ENCODE measurements around the gene PHRF1. TPM values are rescaled to one million over a fixed set of nuclear protein-coding genes. Genes with fewer than 3 reads are reported as not detected.

Gene PHRF1
- total and polyA plus RNA-seq, 2 donors from 2014 or later, result 7.5 to 30.9 TPM

GRCh38 chr11:539971-540481 is 36.2 kb upstream of the PHRF1 start:
- no peak overlapping the region for H3K9ac ChIP-seq (ENCODE audit: low read length in 3 of 3)
- no peaks in the 10 kb centered on the region for H3K36me3 ChIP-seq (ENCODE audit: control insufficient read depth in 2 of 3, insufficient read depth in 3 of 3, low read length in 3 of 3)
- TF ChIP-seq CTCF (IDR thresholded peaks at IDR 0.05; ENCODE audit: borderline replicate concordance, extremely low read depth, insufficient read depth), result no peak
- H3K4me1 ChIP-seq (ENCODE audit: control insufficient read depth in 2 of 3, insufficient read depth in 2 of 3, low read depth in 1 of 3, low read length in 3 of 3), result peaks cover 0 to 14% (median 0%) of the 10 kb centered on the region in 3 donors
- intact Hi-C loops (cut with DNase I), result no loop called here
- H3K9me3 ChIP-seq (ENCODE audit: control insufficient read depth in 2 of 3, insufficient read depth in 1 of 3, low read length in 3 of 3), result no peaks in the 10 kb centered on the region
- no peak overlapping the region for H3K27ac ChIP-seq (ENCODE audit: low read depth in 2 of 2, low read length in 2 of 2)
- FAIRE-seq (no peak), DNase-seq (peak in 1 of 5 donors; percentile 56)
- no peaks in the 10 kb centered on the region for H3K27me3 ChIP-seq (ENCODE audit: control insufficient read depth, insufficient read depth, low read length)
- no peak overlapping the region for H3K4me3 ChIP-seq (ENCODE audit: low read length in 3 of 3)

- H3K4me1 ChIP-seq (ENCODE audit: control insufficient read depth in 2 of 3, insufficient read depth in 2 of 3, low read depth in 1 of 3, low read length in 3 of 3), result peaks cover 0 to 14% (median 0%) of the 10 kb centered on the region in 3 donors
- no peaks in the 10 kb centered on the region for H3K27me3 ChIP-seq (ENCODE audit: control insufficient read depth, insufficient read depth, low read length)
- intact Hi-C loops (cut with DNase I), result no loop called here
- no peaks in the 10 kb centered on the region for H3K36me3 ChIP-seq (ENCODE audit: control insufficient read depth in 2 of 3, insufficient read depth in 3 of 3, low read length in 3 of 3)
- no peak overlapping the region for H3K27ac ChIP-seq (ENCODE audit: low read depth in 2 of 2, low read length in 2 of 2)
- DNase-seq (peak in 2 of 5 donors; percentile 45 to 66), FAIRE-seq (no peak)
- no peak overlapping the region for H3K4me3 ChIP-seq (ENCODE audit: low read length in 3 of 3)
- H3K9ac ChIP-seq (ENCODE audit: low read length in 3 of 3), result no peak overlapping the region
- H3K9me3 ChIP-seq (ENCODE audit: control insufficient read depth in 2 of 3, insufficient read depth in 1 of 3, low read length in 3 of 3), result no peaks in the 10 kb centered on the region
- no peak for TF ChIP-seq CTCF (IDR thresholded peaks at IDR 0.05; ENCODE audit: borderline replicate concordance, extremely low read depth, insufficient read depth)
These were observed 35.5 kb upstream of the PHRF1 start for GRCh38 chr11:540583-541432.

- Histone ChIP-seq H3K36me3 (ENCODE audit: control insufficient read depth in 2 of 3, insufficient read depth in 3 of 3, low read length in 3 of 3) (no peaks in the 10 kb centered on the region), H3K9me3 (ENCODE audit: control insufficient read depth in 2 of 3, insufficient read depth in 1 of 3, low read length in 3 of 3) (no peaks in the 10 kb centered on the region), H3K27me3 (ENCODE audit: control insufficient read depth, insufficient read depth, low read length) (no peaks in the 10 kb centered on the region), H3K27ac (ENCODE audit: low read depth in 2 of 2, low read length in 2 of 2) (no peak overlapping the region), H3K4me3 (ENCODE audit: low read length in 3 of 3) (no peak overlapping the region), H3K4me1 (ENCODE audit: control insufficient read depth in 2 of 3, insufficient read depth in 2 of 3, low read depth in 1 of 3, low read length in 3 of 3) (peaks cover 0 to 11% (median 0%) of the 10 kb centered on the region in 3 donors), H3K9ac (ENCODE audit: low read length in 3 of 3) (no peak overlapping the region)
- FAIRE-seq, result no peak
- intact Hi-C loops (cut with DNase I), result no loop called here
- TF ChIP-seq CTCF (IDR thresholded peaks at IDR 0.05; ENCODE audit: borderline replicate concordance, extremely low read depth, insufficient read depth), result no peak
- DNase-seq, result no peak
These were observed 34.8 kb upstream of the PHRF1 start for GRCh38 chr11:541433-541885.

All from kidney (tissue), 14 donors.